T47D (cell line): ENCODE measurements around the gene NANOS3.
A peak's percentile ranks its signal among the peaks of the same experiment; 100 is the strongest.
"Not testable (repeated sequence)": the region's sequence is repeated elsewhere in the genome, so short reads cannot be mapped to it uniquely, and the experiment has no call there.

Source experiments
- DNase-seq, 2 experiments: peaks; one replicate each; pipeline versions ENCODE4 v3.0.0 to v3.0.0-alpha.2; 2011 to 2012; ENCODE audit warnings: low read depth in 1 of 2, low spot score in 1 of 2
- JUND ChIP-seq: IDR thresholded peaks from 2 replicates; pipeline ENCODE4 v1.6.1; 2012; ENCODE audit warnings: low read depth
- in situ Hi-C: cut with HindIII; loops from 2 replicates; pipeline ENCODE4 v1.10.0; 2016; ENCODE audit warnings: low sequenced_read_pairs, low pct_unique_long_range_greater_than_20kb

The NANOS3 gene

DNA sequence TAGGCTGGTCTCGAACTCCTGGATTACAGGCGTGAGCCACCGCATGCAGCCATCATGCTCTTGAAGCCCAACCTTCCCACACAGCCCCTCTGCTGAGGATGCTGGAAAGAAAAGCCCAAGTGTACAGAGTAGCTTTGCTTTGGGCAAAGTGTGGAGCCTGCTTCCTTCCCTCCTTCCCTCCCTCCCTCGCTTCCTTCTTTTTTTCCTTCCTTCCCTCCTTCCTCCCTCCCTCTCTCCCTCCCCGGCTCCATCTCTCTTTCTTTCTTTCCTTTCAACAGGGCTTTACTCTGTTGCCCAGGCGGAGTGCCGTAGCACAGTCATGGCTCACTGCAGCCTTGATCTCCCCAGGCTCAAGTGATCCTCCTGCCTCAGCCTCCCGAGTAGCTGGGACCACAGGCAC, 31.7 kb downstream of the NANOS3 start:
- in situ Hi-C loops = no loop called here
- TF ChIP-seq JUND = no peak
- DNase-seq = no peak

DNA sequence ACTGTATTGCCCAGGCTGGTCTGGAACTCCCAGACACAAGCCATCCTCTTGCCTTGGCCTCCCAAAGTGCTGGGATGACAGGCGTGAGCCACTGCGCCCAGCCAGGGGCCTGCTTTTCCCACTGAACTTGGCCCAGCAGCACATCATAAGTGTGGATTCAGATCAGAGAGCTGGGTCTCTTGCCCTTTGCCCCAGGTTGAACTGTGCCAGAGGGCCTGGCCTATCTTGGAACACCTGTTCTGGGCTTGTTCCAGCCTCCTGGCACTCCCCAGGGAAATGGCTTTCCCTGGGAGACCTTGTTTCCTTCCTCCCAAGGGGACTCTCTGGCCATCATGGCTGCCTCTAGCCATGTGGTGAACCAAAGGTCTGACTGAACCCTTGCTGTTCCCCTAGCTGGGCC, 32.5 kb downstream of the NANOS3 start:
- DNase-seq = no peak
- in situ Hi-C loops = no loop called here
- TF ChIP-seq JUND = no peak

DNA sequence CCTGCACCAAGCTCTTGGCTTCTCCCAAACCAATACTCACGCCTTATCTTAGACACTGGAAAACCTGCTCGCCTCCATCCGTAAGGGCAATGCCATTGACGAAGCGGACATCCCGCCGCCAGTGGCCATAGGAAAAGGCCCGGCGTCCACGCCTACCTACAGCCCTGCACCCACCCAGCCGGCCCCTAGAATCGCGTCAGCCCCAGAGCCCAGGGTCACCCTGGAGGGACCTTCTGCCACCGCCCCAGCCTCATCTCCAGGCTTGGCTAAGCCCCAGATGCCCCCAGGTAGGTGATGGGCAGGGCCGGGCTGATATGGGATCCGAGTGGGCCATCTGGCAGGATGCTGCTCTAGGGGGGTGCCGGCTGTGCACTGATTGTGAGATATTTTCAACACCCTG, 36.4 kb downstream of the NANOS3 start:
- DNase-seq = no peak
- in situ Hi-C loops = no loop called here
- no peak for TF ChIP-seq JUND

DNA sequence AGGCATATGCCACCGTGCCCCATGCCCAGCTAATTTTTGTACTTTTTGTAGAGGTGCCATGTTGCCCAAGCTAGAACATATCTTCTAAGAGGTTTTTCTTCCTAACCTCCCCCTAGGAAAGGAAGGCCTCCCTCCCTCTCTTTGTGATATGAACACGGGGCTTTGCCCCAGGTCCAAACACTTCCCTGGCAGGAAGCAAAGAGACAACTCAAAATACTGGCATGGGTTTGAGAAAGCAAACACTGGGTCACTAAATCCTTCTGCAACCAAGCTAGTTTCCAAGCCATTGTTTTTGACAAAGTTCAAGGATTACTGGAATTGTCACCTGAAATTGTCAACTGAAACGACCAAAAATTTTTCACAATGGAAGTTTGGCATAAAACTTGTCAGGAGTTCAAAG, 37.8 kb downstream of the NANOS3 start:
- in situ Hi-C loops = no loop called here
- no peak for DNase-seq
- no peak for TF ChIP-seq JUND

DNA sequence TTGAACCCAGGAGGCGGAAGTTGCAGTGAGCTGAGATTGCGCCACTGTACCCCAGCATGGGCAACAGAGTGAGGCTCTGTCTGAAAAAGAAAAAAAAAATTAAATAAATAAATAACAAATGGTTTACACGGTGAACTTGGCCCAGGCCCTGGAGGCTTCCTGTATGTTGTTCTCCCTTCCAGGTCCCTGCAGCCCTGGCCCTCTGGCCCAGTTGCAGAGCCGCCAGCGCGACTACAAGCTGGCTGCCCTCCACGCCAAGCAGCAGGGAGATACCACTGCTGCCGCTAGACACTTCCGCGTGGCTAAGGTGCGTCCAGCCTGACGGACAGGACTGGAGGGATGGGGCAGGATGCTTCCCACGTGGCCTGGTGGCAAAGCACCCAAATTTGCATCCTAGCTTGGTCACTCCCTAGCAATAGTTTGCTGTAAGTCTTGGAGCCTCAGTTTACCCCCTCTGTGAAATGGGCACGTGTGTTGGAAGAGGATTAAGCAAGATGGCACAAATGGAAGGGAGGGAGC, 41.0 kb downstream of the NANOS3 start:
- in situ Hi-C loops = no loop called here
- no peak for TF ChIP-seq JUND
- DNase-seq = no peak

DNA sequence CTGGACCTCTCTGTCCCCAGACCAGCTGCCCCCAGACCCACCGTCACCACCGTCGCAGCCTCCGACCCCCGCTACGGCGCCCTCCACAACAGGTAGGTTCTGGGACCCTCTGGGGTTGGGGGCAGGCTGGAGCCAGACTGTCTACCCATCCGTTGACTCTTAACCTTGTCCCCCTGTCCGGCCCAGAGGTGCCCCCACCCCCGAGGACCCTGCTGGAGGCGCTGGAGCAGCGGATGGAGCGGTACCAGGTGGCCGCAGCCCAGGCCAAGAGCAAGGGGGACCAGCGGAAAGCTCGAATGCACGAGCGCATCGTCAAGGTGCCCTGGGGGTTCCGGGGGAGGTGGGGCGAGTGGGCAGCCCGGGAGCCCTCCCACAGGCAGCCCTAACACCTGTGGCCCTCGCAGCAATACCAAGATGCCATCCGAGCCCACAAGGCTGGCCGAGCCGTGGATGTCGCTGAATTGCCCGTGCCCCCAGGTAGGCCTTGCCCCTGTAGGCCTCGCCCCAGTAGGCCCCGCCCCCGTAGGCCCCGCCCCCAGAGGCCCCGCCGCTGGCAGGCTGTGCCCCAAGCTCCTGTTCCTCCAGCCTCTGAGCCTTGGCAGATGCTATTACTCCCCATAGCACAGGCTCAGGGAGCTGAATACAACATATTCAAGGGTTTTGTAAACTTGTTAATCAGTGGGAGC, 41.9 kb downstream of the NANOS3 start:
- no peak for TF ChIP-seq JUND
- in situ Hi-C loops = no loop called here

DNA sequence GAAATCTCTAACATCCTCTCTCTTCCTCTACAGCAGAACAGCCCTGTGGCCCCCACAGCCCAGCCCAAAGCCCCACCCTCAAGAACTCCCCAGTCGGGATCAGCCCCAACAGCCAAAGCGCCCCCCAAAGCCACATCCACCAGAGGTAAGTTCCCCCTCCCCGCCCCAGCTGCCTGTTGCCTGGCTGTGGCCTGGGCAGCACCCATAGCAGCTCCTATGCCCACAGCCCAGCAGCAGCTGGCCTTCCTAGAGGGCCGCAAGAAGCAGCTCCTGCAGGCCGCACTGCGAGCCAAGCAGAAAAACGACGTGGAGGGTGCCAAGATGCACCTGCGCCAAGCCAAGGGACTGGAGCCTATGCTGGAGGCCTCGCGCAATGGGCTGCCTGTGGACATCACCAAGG, 43.6 kb downstream of the NANOS3 start:
- in situ Hi-C loops = no loop called here
- no peak for TF ChIP-seq JUND
- no peak for DNase-seq

More for the DNA sequence above, 41.9 kb downstream of the NANOS3 start:
- DNase-seq = no peak

DNA sequence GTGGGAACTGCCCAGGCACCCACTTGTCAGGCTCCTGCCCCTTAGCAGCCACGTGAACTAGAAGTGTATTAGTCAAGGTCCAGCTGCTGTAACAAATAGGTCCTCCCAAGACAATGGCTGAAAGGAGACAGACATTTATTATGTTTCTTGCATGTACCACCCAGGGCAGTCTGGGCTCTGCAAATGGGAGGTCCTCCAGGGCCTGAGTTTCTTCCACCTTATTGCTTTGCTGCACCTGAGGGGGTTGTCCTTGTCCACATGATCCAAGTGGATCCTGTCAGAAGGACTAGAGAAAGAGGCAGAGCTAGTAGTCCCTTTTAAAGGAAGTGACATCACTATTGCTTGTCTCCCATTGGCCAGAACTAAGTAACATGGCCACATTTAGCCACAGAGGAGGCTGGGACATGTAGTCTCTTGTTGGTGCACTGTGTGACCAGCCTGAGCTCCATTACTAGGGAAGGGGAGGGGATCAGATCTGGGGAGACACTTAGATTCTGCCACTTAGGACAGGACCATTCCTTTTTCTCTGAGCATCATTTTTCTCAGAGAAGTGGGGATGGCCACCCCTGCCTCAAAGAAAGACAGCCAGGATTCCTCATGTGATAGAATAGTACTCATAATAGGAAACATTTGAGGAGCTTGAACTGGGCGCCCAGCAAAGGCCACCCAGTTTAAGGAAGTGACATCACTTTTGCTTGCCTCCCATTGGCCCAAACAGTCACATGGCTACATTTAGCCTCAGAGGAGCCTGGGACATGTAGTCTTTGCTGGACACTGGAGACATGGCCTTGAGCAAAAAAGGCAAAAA, 44.2 kb downstream of the NANOS3 start:
- TF ChIP-seq JUND = no peak
- peak; percentile 71 to 80 for DNase-seq
- in situ Hi-C loops = no loop called here

DNA sequence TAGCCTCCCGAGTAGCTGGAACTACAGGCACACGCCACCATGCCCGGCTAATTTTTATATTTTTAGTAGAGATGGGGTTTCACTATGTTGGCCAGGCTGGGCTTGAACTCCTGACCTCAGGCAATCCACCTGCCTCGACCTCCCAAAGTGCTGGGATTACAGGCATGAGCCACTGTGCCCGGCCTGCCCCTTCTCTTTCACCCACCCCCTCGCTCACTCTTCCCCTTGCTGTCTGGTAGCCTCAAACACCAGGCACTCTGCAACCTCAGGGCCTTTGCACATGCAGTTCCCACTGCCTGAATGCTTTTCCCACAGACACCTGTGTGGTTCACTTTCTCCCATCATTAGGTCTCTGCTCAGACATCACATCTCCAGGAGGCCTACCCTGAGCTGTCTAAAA, 45.2 kb downstream of the NANOS3 start:
- DNase-seq, in situ Hi-C loops: not testable (repeated sequence)

DNA sequence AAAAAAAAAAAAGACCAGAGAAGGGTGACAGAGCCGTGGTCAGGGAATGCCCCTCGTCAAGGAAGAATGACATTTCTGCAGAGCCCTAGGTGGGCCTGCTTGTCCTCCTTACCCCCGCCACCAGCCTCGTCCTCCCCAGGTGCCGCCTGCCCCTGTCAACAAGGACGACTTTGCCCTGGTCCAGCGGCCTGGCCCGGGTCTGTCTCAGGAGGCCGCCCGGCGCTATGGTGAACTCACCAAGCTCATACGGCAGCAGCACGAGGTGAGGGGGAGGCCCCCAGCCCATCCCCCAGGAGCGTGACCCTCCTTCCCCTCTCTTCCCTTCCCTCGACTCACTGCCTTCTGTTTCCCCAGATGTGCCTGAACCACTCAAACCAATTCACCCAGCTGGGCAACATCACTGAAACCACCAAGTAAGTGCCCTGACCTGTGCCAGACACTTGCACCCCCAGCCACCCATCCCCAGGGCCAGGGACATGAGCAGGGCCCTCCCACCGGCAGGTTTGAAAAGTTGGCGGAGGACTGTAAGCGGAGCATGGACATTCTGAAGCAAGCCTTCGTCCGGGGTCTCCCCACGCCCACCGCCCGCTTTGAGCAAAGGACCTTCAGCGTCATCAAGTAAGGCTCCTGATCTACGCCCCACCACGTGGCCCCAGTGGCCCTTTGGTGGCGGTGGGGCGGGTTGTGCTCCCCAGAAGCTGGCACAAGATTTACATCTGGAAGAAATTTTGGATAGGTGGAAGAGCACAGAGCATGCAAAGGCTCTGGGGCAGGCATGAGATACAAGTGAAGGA, 46.5 kb downstream of the NANOS3 start:
- no peak for TF ChIP-seq JUND
- DNase-seq = no peak
- in situ Hi-C loops = no loop called here

DNA sequence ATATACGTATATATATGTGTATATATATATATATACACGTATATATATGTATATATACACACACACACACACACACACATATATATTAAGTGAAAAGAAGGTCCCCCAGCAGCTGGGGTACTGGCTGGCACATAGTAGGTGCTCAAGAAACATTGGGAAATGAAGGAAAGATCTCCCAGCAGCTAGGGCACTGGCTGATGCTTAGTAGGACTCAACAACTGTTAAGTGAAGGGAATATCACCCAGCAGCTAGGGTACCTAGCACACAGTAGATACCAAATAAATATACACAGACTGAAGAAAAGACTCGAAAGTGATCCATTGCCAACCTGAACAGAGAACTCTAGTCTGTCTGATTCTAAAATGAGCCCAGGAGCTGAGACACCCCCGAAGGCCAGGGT, 49.1 kb downstream of the NANOS3 start:
- no peak for DNase-seq
- in situ Hi-C loops = no loop called here
- no peak for TF ChIP-seq JUND

DNA sequence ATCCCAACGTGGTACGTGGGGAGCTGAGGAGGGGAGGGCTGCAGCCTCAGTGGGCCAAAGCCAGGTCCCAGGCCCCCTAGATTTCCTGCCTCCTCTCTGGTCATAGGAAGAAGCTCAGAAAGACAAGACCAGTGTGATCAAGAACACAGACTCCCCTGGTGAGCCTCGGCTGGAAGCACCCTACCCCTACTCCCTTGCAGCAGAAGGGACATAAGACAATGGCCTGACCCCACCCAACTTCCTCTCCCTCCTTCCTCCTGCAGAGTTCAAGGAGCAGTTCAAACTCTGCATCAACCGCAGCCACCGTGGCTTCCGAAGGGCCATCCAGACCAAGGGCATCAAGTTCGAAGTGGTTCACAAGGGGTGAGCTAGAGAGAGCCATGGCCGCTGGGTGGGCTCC, 49.8 kb downstream of the NANOS3 start:
- DNase-seq = no peak
- TF ChIP-seq JUND = no peak
- in situ Hi-C loops = no loop called here

DNA sequence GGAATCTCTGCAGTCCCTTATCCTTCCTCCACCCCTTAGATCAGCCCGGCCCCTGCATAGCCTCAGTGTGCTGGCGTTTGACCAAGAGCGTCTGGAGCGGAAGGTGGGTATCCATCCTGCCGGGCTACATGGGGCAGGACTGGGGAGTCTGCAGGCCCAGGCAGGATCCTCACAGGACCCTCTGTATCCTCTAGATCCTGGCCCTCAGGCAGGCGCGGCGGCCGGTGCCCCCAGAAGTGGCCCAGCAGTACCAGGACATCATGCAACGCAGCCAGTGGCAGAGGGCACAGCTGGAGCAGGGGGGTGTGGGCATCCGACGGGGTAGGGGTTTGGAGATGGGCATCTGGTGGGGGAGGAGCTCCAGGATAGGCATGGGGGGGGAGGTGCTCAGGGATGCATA, 52.4 kb downstream of the NANOS3 start:
- no peak for DNase-seq
- no peak for TF ChIP-seq JUND
- in situ Hi-C loops = no loop called here
